GM12873 (cell line): ENCODE data around the gene CACNG5.

Source experiments
- CTCF ChIP-seq: IDR thresholded peaks from 2 replicates; pipeline ENCODE4 v1.5.1; 2012; ENCODE audit warnings: low read depth, mild to moderate bottlenecking, moderate library complexity, low read length, control low read depth; ENCODE audit not compliant: insufficient read depth; ENCODE audit errors: missing control alignments

Gene CACNG5

DNA sequence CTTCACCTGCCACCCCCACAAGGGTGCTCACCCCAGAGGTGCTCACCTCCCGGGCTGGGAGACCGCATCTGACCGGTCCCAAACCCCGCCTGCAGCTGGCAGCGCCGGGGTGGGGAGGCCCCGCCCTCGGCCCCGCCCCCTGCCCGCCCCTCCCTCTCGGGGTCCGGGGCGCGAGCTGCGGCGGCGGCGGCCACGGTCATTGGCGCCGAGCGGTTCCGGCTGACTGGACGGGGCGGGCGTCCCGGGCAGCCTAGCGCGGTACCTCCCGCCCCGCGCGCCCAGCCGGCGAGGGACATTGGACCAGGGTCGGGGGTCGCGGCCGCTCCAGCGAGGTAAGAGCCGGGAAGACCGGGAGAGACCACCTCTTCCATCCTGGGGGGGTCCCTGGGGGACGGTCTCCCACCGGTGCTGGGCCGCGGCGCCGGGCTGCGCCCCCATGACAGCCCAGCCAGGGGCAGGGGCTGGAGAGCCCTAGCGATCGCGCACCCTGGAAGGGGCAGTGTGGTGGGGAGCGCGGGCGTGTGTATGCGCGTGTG, at the start of gene CACNG5:
Gene CACNG5 (plus strand): TSS at position 199 of the 536 bp plus-strand sequence. CDS start 42,216 bp downstream, outside the sequence.
- no peak for TF ChIP-seq CTCF

DNA sequence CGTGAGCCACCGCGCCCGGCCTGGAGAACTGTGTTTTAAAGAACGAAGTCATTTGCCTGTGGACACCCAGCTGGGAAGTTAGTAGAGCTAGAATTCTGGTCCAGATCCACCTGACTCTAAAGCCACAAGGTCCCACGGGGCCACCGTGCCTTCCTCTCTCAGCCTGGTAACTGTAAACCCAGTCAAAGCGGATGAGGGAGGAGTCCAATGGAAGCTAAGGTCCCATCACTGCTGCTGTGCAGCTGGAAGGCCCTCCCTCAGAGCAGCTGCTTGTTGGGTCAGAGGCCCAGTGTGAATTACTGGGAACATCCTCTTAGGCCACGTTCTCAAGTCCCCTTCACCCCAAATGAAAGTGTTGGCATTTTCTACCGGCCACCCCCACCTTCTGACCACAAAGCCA, 48.8 kb upstream of the CACNG5 start:
- no peak for TF ChIP-seq CTCF

- no peak for TF ChIP-seq CTCF
Observed at GRCh38 chr17:66787914-66788313, 47.0 kb upstream of the CACNG5 start.

DNA sequence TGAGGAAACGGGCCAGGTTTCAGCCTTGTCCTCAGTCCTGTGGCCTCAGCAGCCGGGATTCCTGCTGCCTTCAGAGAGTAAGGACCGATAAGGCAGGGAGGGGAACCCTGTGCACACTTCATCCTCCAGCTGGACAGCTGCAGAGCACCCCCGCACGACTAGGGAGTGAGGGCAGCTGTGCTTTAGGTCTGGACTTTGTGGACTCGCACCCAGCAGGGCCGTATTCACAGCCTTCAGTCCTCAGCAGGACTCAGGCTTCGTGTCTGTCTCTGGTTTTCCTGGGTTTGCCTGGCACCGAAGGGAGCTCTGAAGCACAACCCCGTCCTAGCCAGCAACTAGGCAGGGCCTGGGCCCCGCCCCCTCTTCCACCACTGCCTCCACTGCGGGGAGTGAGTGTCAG, 45.8 kb upstream of the CACNG5 start:
- TF ChIP-seq CTCF = no peak

- no peak for TF ChIP-seq CTCF
Observed at GRCh38 chr17:66789961-66790437, 44.9 kb upstream of the CACNG5 start.

GRCh38 chr17:66790501-66791061, 44.3 kb upstream of the CACNG5 start:
- no peak for TF ChIP-seq CTCF

GRCh38 chr17:66791347-66791746, 43.6 kb upstream of the CACNG5 start:
- TF ChIP-seq CTCF = no peak
